CD4-positive, alpha-beta T cell treated with Interferon alpha-2 for 1 hour (primary cell): ENCODE measurements around the gene ZYG11B.
"Not testable (repeated sequence)": the region's sequence is repeated elsewhere in the genome, so short reads cannot be mapped to it uniquely, and the experiment has no call there.

Experiments
- DNase-seq, 2 donors: peaks; one replicate each; pipeline ENCODE4 v3.0.0-alpha.2; 2020 to 2022

The ZYG11B gene

DNA sequence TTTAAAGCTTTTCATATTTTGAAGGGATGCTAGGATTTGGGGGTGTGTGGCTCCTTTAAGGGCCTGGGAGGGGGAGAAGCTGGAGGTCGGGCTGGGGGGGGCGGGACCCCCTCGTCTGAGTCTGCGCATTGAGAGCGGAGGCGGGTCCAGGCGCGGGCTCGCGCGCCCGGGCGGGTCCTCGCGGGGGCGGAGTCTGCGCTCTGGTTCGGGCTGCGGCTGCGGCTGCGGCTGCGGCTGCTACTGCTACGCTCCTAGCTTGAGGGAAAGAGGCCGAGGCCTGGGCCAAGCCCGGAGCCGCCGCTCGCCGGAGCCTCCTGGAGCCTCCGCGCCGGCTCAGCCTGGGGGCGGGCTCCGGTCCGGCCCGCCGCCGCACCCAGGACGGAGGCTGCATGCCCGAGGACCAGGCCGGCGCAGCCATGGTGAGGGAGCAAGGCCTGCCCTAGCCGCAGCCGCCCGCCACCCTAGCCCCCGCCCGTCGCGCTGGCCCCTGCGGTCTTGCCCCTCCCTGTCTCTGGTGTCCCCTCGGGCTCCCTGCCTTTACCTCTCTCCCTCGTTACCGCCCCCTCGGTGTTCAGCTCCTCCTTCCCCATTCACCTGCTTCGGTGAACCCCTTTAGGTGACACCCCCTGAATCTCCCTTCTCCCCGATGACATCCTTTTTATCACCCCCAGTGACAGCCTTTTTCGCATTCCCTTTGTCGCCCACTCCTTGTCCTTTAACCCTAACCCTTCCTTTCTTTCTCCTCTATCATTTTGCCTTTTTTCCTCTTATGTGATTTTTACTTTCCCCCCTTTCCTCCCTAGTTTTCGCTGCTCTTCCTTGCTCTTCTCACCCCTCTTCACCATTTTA is at the start of gene ZYG11B:
TSS of gene ZYG11B (plus strand) at position 189 of the 849 bp plus-strand sequence. CDS start at position 390, 201 bp downstream.
- peak; percentile 92 to 94 for DNase-seq

DNA sequence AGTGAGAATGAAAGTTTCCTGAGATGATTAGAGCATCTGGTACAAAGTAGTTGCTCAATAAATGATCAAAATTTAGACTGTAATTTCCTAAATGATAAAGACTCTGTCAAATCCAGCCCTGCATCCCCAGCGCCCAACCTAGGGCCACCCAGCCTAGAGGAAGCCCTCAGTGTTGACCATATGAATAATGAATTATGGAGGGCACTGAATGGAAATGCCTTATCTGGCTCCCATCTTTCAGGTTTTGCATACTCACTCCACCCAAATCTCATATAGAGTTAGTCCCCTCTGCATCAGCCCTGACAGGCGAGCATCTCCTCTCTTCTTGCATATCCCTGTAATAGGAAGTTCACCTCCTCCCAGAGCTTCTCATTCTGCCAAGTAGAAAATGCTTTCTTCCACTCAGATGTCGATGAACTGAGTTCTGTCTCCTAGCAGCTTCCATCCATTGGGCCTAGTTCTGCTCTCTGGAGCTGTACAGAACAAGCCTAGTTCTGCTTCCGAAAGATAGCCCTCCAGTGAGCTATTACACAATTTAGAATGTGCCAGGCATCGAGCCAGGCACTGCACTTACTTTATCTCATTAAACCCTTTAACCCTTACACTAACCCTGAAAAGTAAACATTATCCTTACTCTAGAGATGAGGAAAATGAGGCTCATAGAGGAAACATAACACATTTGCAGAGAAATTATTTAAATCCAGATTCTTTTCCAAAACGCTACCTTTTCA is 49.0 kb upstream of the ZYG11B start:
- no peak for DNase-seq

DNA sequence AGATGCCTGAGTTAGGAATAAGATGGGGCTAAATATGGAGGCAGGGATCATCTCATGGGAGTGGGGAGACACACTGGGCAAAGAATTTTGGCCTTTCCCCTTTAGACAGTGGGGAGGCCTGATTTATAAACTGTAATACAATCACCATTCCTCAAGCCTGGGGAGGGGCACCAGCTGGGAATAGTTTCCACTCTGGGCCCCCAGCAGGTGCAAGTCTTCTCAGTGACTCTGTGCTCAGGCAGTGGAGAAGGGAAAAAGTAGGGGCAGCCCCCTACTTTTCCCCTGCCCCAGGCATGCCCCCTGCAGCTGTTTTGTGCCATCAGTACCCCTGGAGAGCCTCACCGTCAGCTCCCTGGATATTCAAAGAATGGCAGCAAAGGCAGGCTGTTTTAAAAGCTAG is 47.2 kb upstream of the ZYG11B start:
- no peak for DNase-seq

- DNase-seq = no peak
These were observed 46.8 kb upstream of the ZYG11B start for GRCh38 chr1:52679498-52679897.

- no peak for DNase-seq
These were observed 45.9 kb upstream of the ZYG11B start for GRCh38 chr1:52680353-52680752.

GRCh38 chr1:52681136-52681535 is 45.1 kb upstream of the ZYG11B start:
- no peak for DNase-seq

DNA sequence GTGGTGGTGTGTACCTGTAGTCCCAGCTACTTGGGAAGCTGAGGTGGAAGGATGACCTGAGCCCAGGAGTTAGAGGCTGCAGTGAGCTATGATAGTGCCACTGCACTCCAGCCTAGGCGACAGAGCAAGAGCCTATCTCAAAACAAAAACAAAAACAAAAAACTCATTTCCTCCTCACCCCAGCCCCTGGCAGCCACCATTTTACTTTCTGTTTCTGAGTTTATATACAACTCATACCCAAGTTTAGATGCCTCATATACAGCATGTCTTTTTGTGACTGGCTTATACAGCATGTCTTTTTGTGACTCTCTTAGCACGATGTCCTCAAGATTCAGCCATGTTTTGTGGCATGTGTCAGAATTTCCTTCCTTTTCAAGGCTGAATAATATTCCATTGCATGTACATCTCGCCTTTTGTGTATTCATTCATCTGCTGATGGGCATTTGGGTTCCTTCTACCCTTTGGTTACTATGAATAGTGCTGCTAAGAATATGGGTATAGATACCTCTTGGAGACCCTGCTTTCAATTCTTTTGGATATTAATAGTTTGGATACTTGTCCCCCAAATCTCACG is 42.8 kb upstream of the ZYG11B start:
- no peak for DNase-seq

DNA sequence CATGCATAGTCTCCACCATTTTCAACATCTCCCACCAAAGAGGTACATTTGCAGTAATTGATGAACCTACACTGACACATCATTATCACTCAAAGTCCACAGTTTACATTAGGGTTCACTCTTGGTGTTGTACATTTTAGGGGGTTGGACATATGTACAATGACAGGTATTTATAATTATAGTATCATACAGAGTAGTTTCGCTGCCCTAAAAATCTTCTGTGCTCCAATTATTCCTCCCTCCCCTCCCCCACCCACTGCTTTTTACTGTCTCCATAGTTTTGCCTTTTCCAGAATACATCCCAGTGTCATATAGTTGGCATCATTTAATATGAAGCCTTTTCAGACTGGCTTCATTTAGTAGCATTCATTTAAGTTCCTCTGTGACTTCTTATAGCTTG is 41.7 kb upstream of the ZYG11B start:
- no peak for DNase-seq

- peak; percentile 78 to 85 for DNase-seq
These were observed 39.9 kb upstream of the ZYG11B start for GRCh38 chr1:52686261-52686751.

GRCh38 chr1:52686830-52687229 is 39.4 kb upstream of the ZYG11B start:
- DNase-seq = no peak

- DNase-seq = no peak
These were observed 34.4 kb upstream of the ZYG11B start for GRCh38 chr1:52691821-52692220.

- no peak for DNase-seq
These were observed 33.6 kb upstream of the ZYG11B start for GRCh38 chr1:52692697-52693096.

GRCh38 chr1:52693351-52693750 is 32.9 kb upstream of the ZYG11B start:
- DNase-seq = not testable (repeated sequence)

DNA sequence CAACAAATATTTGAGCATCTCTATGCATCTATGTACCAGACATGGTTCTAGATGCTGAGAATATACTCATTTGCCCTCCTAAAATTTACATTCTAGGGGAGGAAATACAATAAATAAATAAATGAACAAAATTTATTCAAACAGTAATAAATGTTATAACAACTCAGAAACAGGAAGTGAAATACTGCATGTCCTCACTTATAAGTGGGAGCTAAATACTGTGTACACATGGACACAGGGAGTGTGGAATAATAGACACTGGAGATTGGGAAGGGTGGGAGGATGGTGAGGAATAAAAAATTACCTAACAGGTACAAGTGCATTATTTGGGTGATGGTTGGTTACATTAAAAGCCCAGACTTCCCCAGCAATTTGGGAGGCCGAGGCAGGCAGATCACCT is 32.4 kb upstream of the ZYG11B start:
- DNase-seq = no peak

- DNase-seq = no peak
These were observed 30.6 kb upstream of the ZYG11B start for GRCh38 chr1:52695627-52696026.

DNA sequence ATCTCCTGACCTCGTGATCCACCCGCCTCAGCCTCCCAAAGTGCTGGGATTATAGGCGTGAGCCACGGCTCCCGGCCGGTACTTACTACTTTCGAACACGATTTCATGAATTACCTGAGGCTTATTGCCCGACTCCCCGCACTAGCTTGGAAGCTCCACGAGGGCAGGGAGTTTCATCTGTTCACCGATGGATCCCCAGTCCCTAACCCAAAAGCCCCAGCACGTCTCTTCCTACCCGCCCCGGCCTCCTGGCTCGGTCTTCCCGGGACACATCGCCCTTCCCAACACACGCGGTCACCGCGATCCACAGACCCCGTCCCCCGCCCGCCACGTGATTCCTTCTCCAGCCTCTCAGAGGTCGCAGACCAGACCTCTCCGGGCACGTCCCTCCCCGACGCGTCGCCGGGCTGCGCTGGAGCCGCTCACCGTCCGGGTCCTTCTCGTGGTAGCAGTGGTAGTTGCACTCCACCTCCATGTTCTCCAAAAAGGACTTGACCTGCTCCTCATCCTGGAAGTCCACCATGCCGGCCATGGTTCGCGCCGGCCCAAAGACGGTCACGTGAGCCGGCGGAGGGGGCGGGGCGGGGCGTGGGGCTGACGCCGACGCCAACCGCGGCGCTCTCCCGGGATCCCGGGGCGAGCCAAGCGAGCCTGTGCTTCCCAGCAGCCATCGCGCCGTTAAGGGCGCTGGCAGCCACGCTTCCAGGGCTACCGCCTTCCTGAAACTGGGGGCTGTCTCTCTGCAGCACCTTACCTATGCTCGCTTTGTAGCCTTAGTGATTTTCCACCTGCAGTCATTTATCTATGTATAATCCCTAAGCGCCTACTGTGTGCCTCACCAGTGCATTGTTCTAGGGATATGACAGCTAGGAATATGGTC is 28.2 kb upstream of the ZYG11B start, which contains the start of gene COA7:
TSS of gene COA7 (minus strand) at position 553 of the 880 bp plus-strand sequence. CDS start at position 532, 21 bp downstream.
- DNase-seq = peak; percentile 56 to 73

DNA sequence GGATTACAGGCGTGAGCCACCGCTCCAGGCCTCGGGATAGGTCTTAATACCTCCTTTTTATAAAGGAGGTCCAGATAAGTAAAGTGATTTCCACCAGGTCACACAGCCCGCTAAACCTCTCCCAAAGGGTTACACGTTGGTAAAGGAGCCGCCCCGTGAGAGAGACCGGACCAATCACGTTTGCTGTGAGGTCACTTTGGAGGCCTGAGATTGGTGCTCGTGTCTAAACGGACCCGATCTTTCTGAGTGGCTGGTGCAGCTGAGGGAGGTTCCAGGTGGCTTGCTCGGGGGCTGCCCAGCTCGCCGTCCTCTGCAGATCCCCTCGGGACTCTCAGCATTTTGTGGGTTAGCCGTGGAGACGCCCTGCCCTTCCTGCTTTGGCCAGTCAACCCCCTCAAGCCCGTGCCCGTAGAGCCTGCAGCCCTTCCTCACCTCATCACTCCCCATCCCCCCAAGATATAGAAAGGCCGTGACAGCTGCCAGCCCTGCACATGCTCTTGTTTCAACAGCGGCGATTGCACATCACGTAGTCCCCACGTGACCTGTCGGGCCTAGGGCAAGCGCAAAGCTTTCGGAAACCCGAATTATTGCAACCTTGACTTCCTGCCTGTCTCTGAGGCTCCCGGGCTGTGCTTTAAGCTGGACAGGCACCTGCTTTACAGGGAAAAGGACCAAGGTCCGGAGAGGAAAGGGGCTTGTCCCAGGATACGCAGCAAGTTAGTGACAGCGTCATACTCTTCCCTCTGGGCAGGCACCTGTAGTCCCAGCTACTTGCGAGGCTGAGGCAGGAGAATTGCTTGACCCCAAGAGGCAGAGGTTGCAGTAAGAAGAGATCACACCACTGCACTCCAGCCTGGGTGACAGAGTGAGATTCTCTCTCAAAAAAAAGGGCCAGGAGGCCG is 23.1 kb upstream of the ZYG11B start:
- peak; percentile 88 to 90 for DNase-seq

DNA sequence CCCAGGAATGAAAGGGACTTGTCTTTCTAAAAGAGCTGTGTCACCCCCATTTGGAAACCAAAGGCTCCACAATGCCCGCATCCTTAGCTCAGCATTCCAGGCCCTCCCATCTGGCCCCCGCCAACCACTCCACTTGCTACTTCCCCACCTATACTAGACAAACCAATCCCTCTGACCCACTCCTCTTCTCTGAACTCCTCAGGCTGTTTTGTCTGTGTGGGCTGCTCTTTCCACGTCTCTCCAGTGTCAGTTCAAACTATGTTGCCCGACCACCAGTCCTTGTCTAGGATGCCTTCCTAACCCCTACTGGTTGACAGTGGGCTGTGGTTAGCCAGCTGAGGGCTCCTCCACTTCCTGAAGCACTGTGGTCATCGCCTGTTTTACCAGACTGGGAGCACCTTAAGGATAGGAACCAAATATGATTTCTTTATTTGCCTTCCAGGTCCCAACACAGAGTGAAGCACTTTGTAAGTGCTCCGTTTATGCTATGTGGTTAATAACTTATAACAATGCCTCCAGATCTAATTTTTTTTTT is 20.1 kb upstream of the ZYG11B start:
- DNase-seq = no peak

DNA sequence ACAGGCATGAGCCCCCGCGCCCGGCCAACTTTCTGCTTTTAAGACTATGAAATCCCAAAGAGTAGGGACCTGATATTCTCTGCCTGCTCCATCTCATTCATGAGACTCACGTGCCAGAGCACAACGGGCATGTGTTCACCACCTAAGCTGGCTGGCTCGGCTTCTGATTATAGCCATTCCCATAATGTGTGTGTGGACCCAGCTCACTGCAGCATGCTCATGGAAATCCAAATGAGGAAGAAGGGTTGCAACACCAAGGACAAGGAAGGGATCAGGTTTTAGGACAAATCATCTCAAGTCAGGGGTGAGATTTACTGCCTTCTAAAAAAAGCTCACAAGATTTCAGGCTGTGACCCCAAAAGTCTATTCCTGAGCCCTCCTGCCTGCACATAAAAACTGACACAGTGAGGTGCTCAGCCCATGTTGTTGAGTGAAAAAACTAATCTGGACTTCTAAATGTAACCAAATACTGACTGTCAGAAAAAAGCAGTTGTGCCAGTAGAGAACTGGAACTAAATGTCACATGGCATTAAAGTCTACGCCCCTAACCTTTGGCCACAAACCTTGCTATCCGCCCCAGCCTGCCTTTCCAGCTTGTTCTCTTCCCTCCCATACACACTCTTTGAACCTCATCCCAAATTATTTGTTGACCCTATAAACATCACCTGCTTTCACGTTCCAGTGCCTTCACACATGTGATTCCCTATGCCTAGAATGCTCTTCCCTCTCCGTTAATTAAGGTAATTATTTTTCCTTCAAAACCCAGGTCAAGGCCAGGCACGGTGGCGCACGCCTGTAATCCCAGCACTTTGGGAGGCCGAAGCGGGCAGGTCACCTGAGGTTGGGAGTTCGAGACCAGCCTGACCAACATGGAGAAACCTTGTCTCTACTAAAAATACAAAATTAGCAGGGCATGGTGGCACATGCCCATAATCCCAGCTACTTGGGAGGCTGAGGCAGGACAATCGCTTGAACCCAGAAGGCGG is 19.0 kb upstream of the ZYG11B start:
- DNase-seq = no peak
